DOHH2 (cell line): ENCODE results near the gene PCGF2.

Experiments
- H3F3A ChIP-seq: fragments of 200-600 bp; sonication (generic), shearing (Covaris generic); 2 replicates; pipeline ENCODE4 v1.6.0; 2016; ENCODE audit warnings: antibody characterized with exemption, mild to moderate bottlenecking; ENCODE audit not compliant: control insufficient read depth, insufficient read depth
- H3K27ac ChIP-seq: fragments of 200-600 bp; sonication (generic); 2 replicates; pipeline ENCODE4 v1.5.1; 2014; ENCODE audit warnings: low read depth, mild to moderate bottlenecking, low read length, moderate library complexity
- H3K27me3 ChIP-seq: fragments of 200-600 bp; sonication (generic); 2 replicates; pipeline ENCODE4 v1.6.1; 2014; ENCODE audit warnings: mild to moderate bottlenecking, low read length, mixed read lengths; ENCODE audit not compliant: control insufficient read depth
- H3K36me3 ChIP-seq: fragments of 200-600 bp; sonication (generic); 2 replicates; pipeline ENCODE4 v1.6.1; 2014; ENCODE audit warnings: mild to moderate bottlenecking, low read length, moderate library complexity, mixed read lengths; ENCODE audit not compliant: control insufficient read depth
- H3K4me1 ChIP-seq: fragments of 200-600 bp; sonication (generic); 2 replicates; pipeline ENCODE4 v1.6.1; 2014; ENCODE audit warnings: mild to moderate bottlenecking, low read length, mixed read lengths; ENCODE audit not compliant: control insufficient read depth
- H3K4me2 ChIP-seq: fragments of 200-600 bp; sonication (generic); 2 replicates; pipeline ENCODE4 v1.6.0; 2014; ENCODE audit warnings: mild to moderate bottlenecking, low read length, moderate library complexity
- H3K4me3 ChIP-seq: fragments of 200-600 bp; sonication (generic); 2 replicates; pipeline ENCODE4 v1.5.1; 2014; ENCODE audit warnings: mild to moderate bottlenecking, low read length, mixed read lengths
- H3K79me2 ChIP-seq: fragments of 200-600 bp; sonication (generic); 2 replicates; pipeline ENCODE4 v1.6.1; 2014; ENCODE audit warnings: mild to moderate bottlenecking, low read length, mixed read lengths; ENCODE audit not compliant: control insufficient read depth
- H3K9me2 ChIP-seq: fragments of 200-600 bp; sonication (generic); replicated peaks from 2 replicates; pipeline ENCODE4 v1.6.1; 2014; ENCODE audit warnings: mild to moderate bottlenecking, low read length, mixed read lengths; ENCODE audit not compliant: control insufficient read depth
- H3K9me3 ChIP-seq: fragments of 200-600 bp; sonication (generic); 2 replicates; pipeline ENCODE4 v1.6.1; 2014; ENCODE audit warnings: antibody characterized with exemption, low read length, mixed read lengths; ENCODE audit not compliant: control insufficient read depth, insufficient read depth
- H4K20me1 ChIP-seq: fragments of 200-600 bp; sonication (generic); 2 replicates; pipeline ENCODE4 v1.6.0; 2014; ENCODE audit warnings: low read depth, mild to moderate bottlenecking, antibody characterized with exemption, low read length, moderate library complexity; ENCODE audit not compliant: control insufficient read depth, insufficient read depth
- CTCF ChIP-seq: fragments of 200-600 bp; sonication (generic); IDR thresholded peaks from one replicate; pipeline ENCODE4 v1.5.1; 2014; ENCODE audit warnings: antibody characterized with exemption, mild to moderate bottlenecking, low read depth, low read length; ENCODE audit not compliant: poor library complexity, severe bottlenecking
- EZH2phosphoT487 ChIP-seq: fragments of 200-600 bp; sonication (generic); IDR thresholded peaks from 2 replicates; pipeline ENCODE4 v1.6.1; 2017; ENCODE audit warnings: borderline replicate concordance, mild to moderate bottlenecking, antibody characterized with exemption, low read length, moderate library complexity, mixed read lengths

Gene PCGF2

GRCh38 chr17:38717139-38717745, 30.9 kb downstream of the PCGF2 start:
- Histone ChIP-seq H3K27ac (no peak overlapping the region), H3K9me2 (no peaks in the 10 kb centered on the region), H3K4me1 (peaks cover 11% of the 10 kb centered on the region)

GRCh38 chr17:38716368-38717005, 31.6 kb downstream of the PCGF2 start:
- Histone ChIP-seq H3K4me1 (peaks cover 9% of the 10 kb centered on the region), H3K79me2 (no peaks in the 10 kb centered on the region), H3K9me3 (no peaks in the 10 kb centered on the region), H3K27ac (no peak overlapping the region), H3F3A (no peaks in the 10 kb centered on the region), H3K27me3 (no peaks in the 10 kb centered on the region), H3K4me2 (no peak overlapping the region), H4K20me1 (no peaks in the 10 kb centered on the region), H3K4me3 (no peak overlapping the region), H3K9me2 (no peaks in the 10 kb centered on the region), H3K36me3 (peaks cover 93% of the 10 kb centered on the region)
- no peak for TF ChIP-seq EZH2phosphoT487
- TF ChIP-seq CTCF, result no peak

More at GRCh38 chr17:38717139-38717745, 30.9 kb downstream of the PCGF2 start:
- H3K4me2 ChIP-seq, result no peak overlapping the region
- no peaks in the 10 kb centered on the region for H3K79me2 ChIP-seq
- H4K20me1 ChIP-seq, result no peaks in the 10 kb centered on the region
- TF ChIP-seq EZH2phosphoT487 (no peak), CTCF (no peak)
- no peaks in the 10 kb centered on the region for H3K9me3 ChIP-seq
- H3K36me3 ChIP-seq, result peaks cover 88% of the 10 kb centered on the region
- H3K27me3 ChIP-seq, result no peaks in the 10 kb centered on the region
- no peaks in the 10 kb centered on the region for H3F3A ChIP-seq
- H3K4me3 ChIP-seq, result no peak overlapping the region

- TF ChIP-seq EZH2phosphoT487, result no peak
- no peak for TF ChIP-seq CTCF
- H3K79me2 ChIP-seq, result no peaks in the 10 kb centered on the region
- no peaks in the 10 kb centered on the region for H3K9me3 ChIP-seq
- peaks cover 6% of the 10 kb centered on the region for H3K4me1 ChIP-seq
- peaks cover 93% of the 10 kb centered on the region for H3K36me3 ChIP-seq
- no peak overlapping the region for H3K4me2 ChIP-seq
- no peaks in the 10 kb centered on the region for H4K20me1 ChIP-seq
- no peaks in the 10 kb centered on the region for H3F3A ChIP-seq
- H3K27me3 ChIP-seq, result no peaks in the 10 kb centered on the region
- H3K4me3 ChIP-seq, result no peak overlapping the region
- H3K27ac ChIP-seq, result no peak overlapping the region
- no peaks in the 10 kb centered on the region for H3K9me2 ChIP-seq
Measured at GRCh38 chr17:38715216-38715943, 32.8 kb downstream of the PCGF2 start.
